Uterus (tissue), 2 donors: Measurements from ENCODE around the gene MAGEB10.

Source experiments
- CTCF ChIP-seq, 4 experiments: fragments of 200-600 bp in 2 of 4; fragments of 450-650 bp in 2 of 4; sonication (generic) in 2 of 4; IDR thresholded peaks; one replicate each; pipeline ENCODE4 v1.5.1; 2016 to 2019; ENCODE audit warnings: antibody characterized with exemption in 4 of 4, mild to moderate bottlenecking in 2 of 4, moderate library complexity in 1 of 4
- POLR2A ChIP-seq, 2 donors: fragments of 450-650 bp; IDR thresholded peaks; one replicate each; pipeline ENCODE4 v1.6.1; 2016; ENCODE audit warnings: antibody characterized with exemption in 2 of 2, mild to moderate bottlenecking in 1 of 2, moderate library complexity in 1 of 2

DNA sequence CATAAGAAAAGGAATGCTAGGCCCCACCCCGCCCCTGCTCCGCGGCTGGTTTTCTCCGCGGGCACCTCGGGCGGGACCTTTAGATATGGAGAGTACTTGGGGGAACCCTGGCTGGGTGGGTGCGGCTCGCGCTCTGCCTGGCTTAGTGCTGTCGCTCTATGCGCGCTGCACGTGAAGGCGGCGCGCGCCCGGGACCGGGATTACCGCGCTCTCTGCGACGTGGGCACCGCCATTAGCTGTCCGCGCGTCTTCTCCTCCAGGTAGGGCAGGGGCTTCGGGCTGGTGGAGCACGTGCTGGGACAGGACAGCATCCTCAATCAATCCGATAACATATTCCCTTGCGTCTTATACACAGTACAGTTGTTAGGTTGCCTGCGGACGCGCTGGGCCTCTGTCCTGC lies 56.0 kb downstream of the MAGEB10 start:
- TF ChIP-seq CTCF (IDR thresholded peaks at IDR 0.05) (no peak), POLR2A (IDR thresholded peaks at IDR 0.05) (no peak)
